GM23248 (cell line): Measurements from ENCODE around the gene PRICKLE2.

ENCODE experiments used
- EZH2 ChIP-seq: fragments of 200-600 bp; sonication (generic); IDR thresholded peaks from 2 replicates; pipeline ENCODE4 v1.6.1; 2018; ENCODE audit warnings: antibody characterized with exemption, mild to moderate bottlenecking; ENCODE audit not compliant: insufficient read depth, poor library complexity, severe bottlenecking
- EZH2phosphoT487 ChIP-seq: fragments of 200-600 bp; sonication (generic); IDR thresholded peaks from 2 replicates; pipeline ENCODE4 v1.6.1; 2018; ENCODE audit warnings: antibody characterized with exemption, moderate library complexity, mild to moderate bottlenecking, low read depth; ENCODE audit not compliant: insufficient read depth

DNA sequence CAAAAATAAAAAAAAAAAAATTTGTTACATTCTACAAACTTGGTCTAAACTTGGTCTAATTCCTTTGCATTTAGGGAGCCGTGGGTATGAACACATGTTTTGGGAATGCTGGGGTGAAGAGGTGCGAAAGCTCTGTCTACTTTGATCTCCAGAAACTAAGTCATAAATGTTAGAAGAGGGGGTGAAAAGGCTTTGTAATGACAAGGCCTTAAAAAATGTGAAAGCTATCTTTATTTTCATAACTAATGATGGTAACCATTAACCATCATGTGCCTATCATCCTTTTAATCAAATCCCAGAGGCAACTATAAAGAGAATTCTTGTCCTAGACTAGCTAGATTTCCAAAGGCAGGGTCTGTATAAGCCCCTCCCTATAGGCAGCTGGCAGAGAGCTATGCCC is 60.9 kb downstream of the PRICKLE2 start:
- TF ChIP-seq EZH2 (no peak), EZH2phosphoT487 (no peak)
